ENCODE results near the gene COMTD1.

Gene COMTD1

DNA sequence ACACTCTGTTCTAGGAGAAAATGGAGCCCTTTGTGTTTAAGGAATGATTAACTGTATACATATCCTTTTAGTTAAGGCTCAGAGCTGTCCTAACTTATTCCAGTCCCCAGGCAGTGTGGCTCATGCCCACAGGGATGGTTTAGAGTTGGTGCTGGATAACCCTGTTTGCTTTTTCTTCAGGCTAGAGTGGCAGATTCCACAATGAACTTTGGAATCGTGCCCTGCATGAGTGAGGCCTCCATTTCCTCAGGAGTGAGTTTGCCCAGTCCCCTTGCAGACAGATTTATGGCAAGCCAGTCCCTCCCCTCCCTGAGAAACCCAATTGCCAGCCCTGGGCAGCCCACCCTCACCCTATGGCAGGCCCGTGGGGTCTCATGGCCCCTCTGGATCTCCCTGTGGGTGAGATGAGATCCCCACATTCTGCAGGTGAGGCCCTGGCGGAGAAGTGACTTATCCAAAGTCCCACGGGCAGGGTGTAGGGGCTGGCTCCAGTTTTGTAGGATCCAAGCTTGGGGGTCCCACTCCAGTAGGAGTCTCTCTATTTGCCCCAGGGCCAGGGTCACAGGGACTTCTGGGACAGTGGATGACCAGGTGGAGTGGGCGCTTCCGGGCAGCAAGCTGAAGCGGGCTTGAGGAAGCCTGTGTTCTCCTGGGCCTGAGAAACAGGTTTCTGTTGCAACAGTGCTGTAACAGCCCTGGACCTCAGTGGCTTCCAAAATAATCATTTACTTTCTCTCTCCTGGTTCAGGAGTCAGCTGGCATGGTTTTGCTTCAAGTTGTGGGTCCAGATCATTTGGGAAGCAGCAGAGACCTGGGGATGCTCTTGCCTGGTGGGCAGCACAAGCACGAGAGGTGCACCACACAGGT lies 9.0 kb upstream of the COMTD1 start:
- no peak overlapping the region for H3K27ac ChIP-seq (ENCODE audit: low read length)

DNA sequence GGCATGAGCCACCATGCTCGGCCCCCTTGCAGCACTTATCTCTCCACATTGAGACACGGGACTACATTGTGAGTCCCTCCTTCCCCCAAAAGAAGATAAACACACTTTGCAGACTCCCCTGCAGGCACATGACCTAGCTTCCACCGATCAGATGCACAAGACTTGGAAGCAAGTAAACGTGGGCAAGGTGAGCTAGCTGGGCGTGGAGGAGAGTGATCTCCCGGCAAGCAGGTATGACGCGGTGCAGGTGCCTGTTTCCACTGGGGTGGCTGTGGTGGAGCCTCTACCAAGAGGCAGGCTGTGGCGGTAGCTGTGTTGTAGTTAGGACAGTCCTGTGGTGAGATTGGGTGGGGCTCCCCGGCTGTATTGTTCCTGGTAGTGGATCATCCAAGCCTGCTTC lies 7.7 kb upstream of the COMTD1 start:
- no peak overlapping the region for H3K27ac ChIP-seq (ENCODE audit: low read length)
- H3K27me3 ChIP-seq (ENCODE audit: low read depth, low read length): no peaks in the 10 kb centered on the region
- no peaks in the 10 kb centered on the region for H3K36me3 ChIP-seq (ENCODE audit: control insufficient read depth in 1 of 2, insufficient read depth in 2 of 2, low read length in 2 of 2)
- H3K4me3 ChIP-seq (ENCODE audit: low read depth in 1 of 2, low read length in 2 of 2): no peak overlapping the region
- no peaks in the 10 kb centered on the region for H3K9me3 ChIP-seq (ENCODE audit: control insufficient read depth in 1 of 2, low read length in 2 of 2)
- no peaks in the 10 kb centered on the region for H3K4me1 ChIP-seq (ENCODE audit: control insufficient read depth in 1 of 2, insufficient read depth in 2 of 2, low read length in 2 of 2)

More for the DNA sequence above, 9.0 kb upstream of the COMTD1 start:
- H3K36me3 ChIP-seq (ENCODE audit: control insufficient read depth in 1 of 2, insufficient read depth in 2 of 2, low read length in 2 of 2): no peaks in the 10 kb centered on the region
- no peaks in the 10 kb centered on the region for H3K27me3 ChIP-seq (ENCODE audit: low read depth, low read length)
- H3K4me1 ChIP-seq (ENCODE audit: control insufficient read depth in 1 of 2, insufficient read depth in 2 of 2, low read length in 2 of 2): no peaks in the 10 kb centered on the region
- H3K9me3 ChIP-seq (ENCODE audit: control insufficient read depth in 1 of 2, low read length in 2 of 2): no peaks in the 10 kb centered on the region
- H3K4me3 ChIP-seq (ENCODE audit: low read depth in 1 of 2, low read length in 2 of 2): no peak overlapping the region

DNA sequence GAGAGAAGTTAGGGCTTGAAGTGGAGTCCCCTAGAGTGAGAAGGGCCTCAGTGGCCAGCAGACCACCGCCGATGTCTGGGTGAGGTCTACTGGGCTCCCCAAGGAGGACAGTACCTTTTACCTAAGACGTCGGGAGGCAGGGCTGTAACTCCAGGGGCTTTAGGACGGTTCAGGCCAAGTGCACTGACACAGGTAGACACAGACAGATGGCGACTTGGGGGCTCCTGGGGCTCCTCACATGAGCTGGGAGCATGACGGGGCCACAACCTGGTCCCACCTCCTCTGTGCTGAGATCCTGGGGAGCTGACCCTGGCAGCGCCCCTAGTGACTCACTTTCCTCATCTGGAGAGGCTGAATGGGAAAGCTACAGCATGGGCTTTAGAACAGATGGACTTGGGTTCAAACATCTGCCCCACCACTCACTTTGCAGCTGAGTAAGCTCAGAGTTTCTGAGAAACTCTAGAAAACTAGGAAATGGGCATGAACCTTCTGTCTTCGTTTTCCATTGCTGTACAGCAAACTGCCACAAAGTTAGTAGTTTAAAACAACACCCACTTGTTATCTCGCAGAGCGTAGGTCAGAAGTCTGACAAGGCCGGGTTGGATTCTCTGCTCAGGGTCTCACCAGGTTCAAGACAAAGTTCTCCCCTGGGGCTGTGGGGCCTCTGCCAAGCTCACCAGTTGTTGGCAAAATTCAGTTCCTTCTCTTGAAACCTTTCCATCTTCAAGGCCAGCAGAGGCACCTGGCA lies 4.7 kb upstream of the COMTD1 start:
- no peaks in the 10 kb centered on the region for H3K36me3 ChIP-seq (ENCODE audit: control insufficient read depth in 1 of 2, insufficient read depth in 2 of 2, low read length in 2 of 2)
- H3K9me3 ChIP-seq (ENCODE audit: control insufficient read depth in 1 of 2, low read length in 2 of 2): no peaks in the 10 kb centered on the region
- no peaks in the 10 kb centered on the region for H3K4me1 ChIP-seq (ENCODE audit: control insufficient read depth in 1 of 2, insufficient read depth in 2 of 2, low read length in 2 of 2)
- H3K4me3 ChIP-seq (ENCODE audit: low read depth in 1 of 2, low read length in 2 of 2): no peak overlapping the region
- no peaks in the 10 kb centered on the region for H3K27me3 ChIP-seq (ENCODE audit: low read depth, low read length)
- no peak overlapping the region for H3K27ac ChIP-seq (ENCODE audit: low read length)

DNA sequence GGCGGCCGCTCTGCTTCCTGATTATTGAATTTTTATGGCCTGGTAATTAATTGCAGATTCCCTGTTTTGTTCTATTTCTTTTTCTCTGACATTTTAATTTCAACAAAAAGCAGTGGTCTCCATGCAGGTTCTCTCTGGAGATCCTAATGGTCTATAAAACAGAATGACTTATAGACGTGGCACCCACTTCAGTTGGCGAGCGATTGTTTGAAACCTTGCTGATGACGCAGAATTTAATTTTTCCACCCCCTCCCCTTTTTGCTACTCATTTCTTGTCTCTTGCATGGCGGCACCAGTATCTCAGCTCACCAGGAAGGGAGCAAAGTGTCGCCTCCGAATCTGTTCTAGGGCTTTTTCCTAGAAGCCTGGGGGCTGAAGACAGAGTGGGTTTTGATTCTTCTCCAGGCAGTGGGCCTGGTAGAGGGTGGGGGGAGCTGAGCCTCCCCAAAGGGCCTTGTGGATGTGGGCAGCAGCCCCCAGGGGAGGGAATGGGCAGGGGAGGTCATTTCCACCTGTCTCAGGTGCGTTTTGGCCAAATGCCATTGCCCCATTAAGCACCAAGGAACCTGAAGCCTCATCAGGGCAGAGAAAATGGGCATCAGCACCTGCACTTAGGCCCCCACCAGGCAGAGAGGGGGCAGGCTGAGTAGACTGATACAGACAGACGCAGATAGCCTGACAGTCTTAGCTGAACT lies 3.5 kb upstream of the COMTD1 start:
- Histone ChIP-seq H3K36me3 (ENCODE audit: control insufficient read depth in 1 of 2, insufficient read depth in 2 of 2, low read length in 2 of 2) (no peaks in the 10 kb centered on the region), H3K27ac (ENCODE audit: low read length) (no peak overlapping the region), H3K9me3 (ENCODE audit: control insufficient read depth in 1 of 2, low read length in 2 of 2) (no peaks in the 10 kb centered on the region), H3K4me1 (ENCODE audit: control insufficient read depth in 1 of 2, insufficient read depth in 2 of 2, low read length in 2 of 2) (peaks cover 0 to 11% of the 10 kb centered on the region in 2 donors), H3K4me3 (ENCODE audit: low read depth in 1 of 2, low read length in 2 of 2) (no peak overlapping the region), H3K27me3 (ENCODE audit: low read depth, low read length) (no peaks in the 10 kb centered on the region)

DNA sequence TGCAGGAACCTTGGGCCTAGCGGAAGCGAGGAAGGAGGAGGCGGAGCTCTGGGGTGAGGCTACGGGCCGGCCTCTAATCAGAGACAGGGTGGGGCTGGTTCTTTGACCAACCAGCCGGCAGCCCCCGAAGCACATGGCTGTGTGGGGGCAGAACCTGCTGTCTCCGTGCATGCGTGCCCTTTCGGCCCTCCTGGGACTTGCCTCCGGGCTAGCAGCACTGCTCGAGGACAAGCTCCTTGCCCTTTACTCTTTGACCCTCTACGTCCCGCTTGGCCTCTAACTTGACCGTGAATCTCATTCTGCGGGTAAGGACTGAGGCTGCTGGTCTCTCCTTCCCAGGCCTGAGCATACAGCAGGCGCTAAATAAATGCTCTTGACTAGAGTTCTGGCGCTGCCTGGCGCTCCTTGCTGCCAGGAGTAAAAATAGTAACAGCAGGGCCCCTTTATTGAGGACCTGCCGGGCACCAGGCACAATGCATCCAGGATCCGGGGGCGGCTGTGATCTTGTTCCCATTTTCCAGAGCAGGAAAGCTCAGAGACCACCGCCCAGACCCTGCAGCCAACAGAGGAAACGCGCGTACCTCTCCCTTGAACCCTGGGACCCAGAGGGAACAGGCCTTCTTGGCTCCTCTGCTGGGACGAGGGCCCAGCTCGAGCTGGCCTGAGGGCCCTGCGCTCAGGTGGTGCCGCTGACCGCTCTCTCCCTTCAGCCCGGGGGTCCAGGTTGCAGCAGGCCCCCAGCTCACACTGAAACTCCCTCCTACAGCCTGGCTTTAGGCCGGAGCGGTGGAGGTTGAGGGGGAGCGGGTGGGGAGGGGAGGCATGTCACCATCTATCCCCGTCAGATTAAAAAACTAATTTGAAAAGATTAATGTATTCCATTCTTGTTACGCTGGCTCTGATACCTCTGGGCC lies 2.7 kb upstream of the COMTD1 start:
- peaks cover 0 to 2% of the 10 kb centered on the region in 2 donors for H3K36me3 ChIP-seq (ENCODE audit: control insufficient read depth in 1 of 2, insufficient read depth in 2 of 2, low read length in 2 of 2)
- H3K4me1 ChIP-seq (ENCODE audit: control insufficient read depth in 1 of 2, insufficient read depth in 2 of 2, low read length in 2 of 2): peaks cover 0 to 11% of the 10 kb centered on the region in 2 donors
- no peak overlapping the region for H3K27ac ChIP-seq (ENCODE audit: low read length)
- no peaks in the 10 kb centered on the region for H3K27me3 ChIP-seq (ENCODE audit: low read depth, low read length)
- no peaks in the 10 kb centered on the region for H3K9me3 ChIP-seq (ENCODE audit: control insufficient read depth in 1 of 2, low read length in 2 of 2)
- H3K4me3 ChIP-seq (ENCODE audit: low read depth in 1 of 2, low read length in 2 of 2): no peak overlapping the region

DNA sequence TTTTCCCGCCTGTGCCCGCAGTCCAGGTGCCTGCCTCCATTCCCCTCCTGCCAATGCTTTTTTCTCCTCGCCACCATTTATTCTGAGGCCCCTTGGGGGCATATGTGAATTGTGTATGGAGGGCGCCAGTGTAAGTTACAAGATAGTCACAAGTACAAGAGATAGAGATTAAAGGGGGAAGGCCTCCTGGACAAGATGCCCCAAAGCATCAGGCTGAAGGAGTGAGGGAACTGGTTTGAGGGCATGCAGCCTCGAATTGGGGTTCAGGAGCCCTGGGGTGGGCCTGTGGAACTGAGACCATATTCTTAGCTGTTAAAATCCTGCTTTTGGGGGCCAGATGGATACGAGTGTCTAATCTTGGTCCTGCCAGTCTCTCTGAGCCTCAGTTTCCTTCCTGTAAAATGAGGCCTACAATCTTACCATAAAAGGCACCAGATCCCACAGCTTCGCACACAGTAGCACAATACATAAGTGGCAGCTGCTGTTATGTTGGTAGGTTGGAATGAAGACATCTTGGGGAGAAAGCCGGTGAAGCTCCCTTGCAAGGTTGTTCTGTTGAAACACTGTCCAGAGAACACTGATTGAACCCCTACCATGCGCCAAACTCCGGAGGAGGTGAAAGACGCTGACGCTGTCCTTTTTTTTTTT lies 545 bp upstream of the COMTD1 start:
- no peaks in the 10 kb centered on the region for H3K27me3 ChIP-seq (ENCODE audit: low read depth, low read length)
- peak overlapping the region in 1 of 2 donors; percentile 90 for H3K4me3 ChIP-seq (ENCODE audit: low read depth in 1 of 2, low read length in 2 of 2)
- H3K9me3 ChIP-seq (ENCODE audit: control insufficient read depth in 1 of 2, low read length in 2 of 2): no peaks in the 10 kb centered on the region
- no peak overlapping the region for H3K27ac ChIP-seq (ENCODE audit: low read length)
- peaks cover 12 to 19% of the 10 kb centered on the region in 2 donors for H3K36me3 ChIP-seq (ENCODE audit: control insufficient read depth in 1 of 2, insufficient read depth in 2 of 2, low read length in 2 of 2)
- H3K4me1 ChIP-seq (ENCODE audit: control insufficient read depth in 1 of 2, insufficient read depth in 2 of 2, low read length in 2 of 2): peaks cover 0 to 11% of the 10 kb centered on the region in 2 donors

DNA sequence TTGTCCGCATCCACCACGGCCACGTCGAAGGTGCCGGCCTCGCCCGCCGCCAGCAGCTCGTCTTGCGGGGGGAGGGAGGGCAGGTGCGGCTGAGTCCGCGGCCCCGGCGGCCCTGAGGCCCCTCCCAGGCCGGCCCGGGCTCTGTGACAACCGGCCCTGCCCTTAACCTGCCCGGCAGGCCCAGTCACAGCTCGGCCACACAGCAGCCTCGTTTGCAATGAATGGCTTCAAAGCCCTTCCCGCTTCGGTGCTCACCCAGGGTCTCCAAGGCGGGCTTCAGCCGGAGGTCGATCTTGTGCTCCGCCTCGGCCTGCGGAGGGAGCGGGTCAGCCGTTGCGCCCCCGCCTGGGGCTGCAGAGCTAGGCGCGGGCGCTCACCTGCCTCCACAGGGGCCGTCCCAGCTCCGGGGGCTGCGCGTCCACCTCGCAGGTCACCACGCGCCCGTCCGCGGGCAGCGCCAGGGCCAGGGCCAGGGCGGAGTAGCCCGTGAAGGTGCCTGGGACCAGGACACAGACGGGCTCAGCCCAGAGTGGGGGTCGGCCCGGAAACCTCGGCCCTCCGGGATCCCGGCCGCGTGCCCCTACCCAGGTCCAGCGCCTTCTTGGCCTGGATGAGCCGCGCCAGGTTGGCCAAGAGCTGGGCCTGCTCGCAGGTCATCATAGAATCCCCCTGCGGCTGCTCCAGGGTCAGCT lies 928 bp downstream of the COMTD1 start:
- Histone ChIP-seq H3K4me3 (ENCODE audit: low read depth in 1 of 2, low read length in 2 of 2) (peak overlapping the region; percentile 65 to 90), H3K4me1 (ENCODE audit: control insufficient read depth in 1 of 2, insufficient read depth in 2 of 2, low read length in 2 of 2) (peaks cover 0 to 11% of the 10 kb centered on the region in 2 donors), H3K36me3 (ENCODE audit: control insufficient read depth in 1 of 2, insufficient read depth in 2 of 2, low read length in 2 of 2) (peaks cover 21 to 25% of the 10 kb centered on the region in 2 donors), H3K27ac (ENCODE audit: low read length) (no peak overlapping the region), H3K9me3 (ENCODE audit: control insufficient read depth in 1 of 2, low read length in 2 of 2) (no peaks in the 10 kb centered on the region), H3K27me3 (ENCODE audit: low read depth, low read length) (no peaks in the 10 kb centered on the region)

DNA sequence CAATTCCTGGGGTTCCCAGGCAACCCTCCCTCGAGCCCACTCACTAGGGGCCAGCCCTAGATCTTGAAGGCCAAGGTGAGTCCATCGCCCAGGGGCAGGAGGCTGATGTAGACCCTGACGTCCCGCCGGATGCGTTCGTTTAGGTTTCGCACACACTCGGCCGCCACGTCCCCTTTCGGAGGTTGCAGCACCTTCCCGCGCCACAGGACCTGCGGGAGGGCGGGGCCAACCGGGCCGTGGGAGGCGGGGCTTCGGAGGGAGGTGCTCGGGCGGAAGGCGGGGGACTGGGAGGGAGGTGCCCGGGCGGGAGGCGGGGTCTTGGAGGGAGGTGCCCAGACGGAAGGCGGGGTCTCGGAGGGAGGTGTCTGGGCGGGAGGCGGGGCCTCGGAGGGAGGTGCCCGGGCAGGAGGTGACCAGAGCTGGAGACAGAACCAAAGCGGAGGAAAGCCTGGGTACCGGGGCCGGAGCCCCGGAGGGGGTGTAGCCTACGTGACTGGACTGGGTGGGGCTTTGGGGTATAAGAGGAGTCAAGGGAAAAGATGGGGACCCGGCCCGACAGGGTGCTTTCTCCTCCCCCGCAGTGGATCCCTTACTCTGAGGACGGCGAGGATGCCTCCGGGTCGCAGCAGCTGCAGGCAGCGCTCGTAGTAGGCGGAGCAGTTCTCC lies 1.6 kb downstream of the COMTD1 start:
- Histone ChIP-seq H3K4me1 (ENCODE audit: control insufficient read depth in 1 of 2, insufficient read depth in 2 of 2, low read length in 2 of 2) (peaks cover 0 to 12% of the 10 kb centered on the region in 2 donors), H3K4me3 (ENCODE audit: low read depth in 1 of 2, low read length in 2 of 2) (peak overlapping the region; percentile 65 to 90), H3K27ac (ENCODE audit: low read length) (peak overlapping the region; percentile 23), H3K27me3 (ENCODE audit: low read depth, low read length) (no peaks in the 10 kb centered on the region), H3K9me3 (ENCODE audit: control insufficient read depth in 1 of 2, low read length in 2 of 2) (no peaks in the 10 kb centered on the region), H3K36me3 (ENCODE audit: control insufficient read depth in 1 of 2, insufficient read depth in 2 of 2, low read length in 2 of 2) (peaks cover 21 to 25% of the 10 kb centered on the region in 2 donors)

DNA sequence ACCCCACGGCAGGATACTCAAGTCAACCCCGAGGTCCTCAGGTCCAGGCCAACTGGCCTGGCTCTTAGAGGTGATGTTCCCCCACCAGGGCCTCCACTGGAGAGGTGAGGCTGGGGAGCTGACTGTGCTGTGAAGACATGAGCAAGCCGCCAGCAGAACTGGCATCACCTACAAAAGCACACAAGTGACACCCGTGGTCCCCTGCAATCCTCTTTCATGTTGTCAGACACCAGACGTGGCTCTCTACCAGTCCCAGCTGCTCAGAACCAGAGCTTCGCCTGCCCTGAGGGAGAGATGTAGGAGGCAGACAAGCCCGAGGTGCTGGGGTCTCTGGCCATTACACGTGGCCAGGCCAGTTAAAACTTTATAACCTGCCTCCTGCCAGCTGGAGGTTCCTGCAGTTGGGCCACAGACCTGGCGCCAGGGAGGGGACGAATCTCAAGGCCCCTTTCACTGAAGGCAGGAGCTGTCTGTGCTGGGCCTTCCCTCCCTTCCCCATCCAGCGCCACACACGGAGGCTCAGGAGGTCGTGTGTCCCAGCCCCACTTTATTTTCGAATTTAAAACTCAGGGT lies 2.2 kb downstream of the COMTD1 start:
- Histone ChIP-seq H3K27ac (ENCODE audit: low read length) (peak overlapping the region; percentile 23), H3K9me3 (ENCODE audit: control insufficient read depth in 1 of 2, low read length in 2 of 2) (no peaks in the 10 kb centered on the region), H3K4me3 (ENCODE audit: low read depth in 1 of 2, low read length in 2 of 2) (peak overlapping the region in 1 of 2 donors; percentile 90), H3K27me3 (ENCODE audit: low read depth, low read length) (no peaks in the 10 kb centered on the region), H3K36me3 (ENCODE audit: control insufficient read depth in 1 of 2, insufficient read depth in 2 of 2, low read length in 2 of 2) (peaks cover 25 to 29% of the 10 kb centered on the region in 2 donors), H3K4me1 (ENCODE audit: control insufficient read depth in 1 of 2, insufficient read depth in 2 of 2, low read length in 2 of 2) (peaks cover 0 to 19% of the 10 kb centered on the region in 2 donors)

Measured in muscle layer of duodenum (tissue), 2 donors.